Epithelial cell of prostate (primary cell): Measurements from ENCODE around the gene SLC35B2.

Experiments used
- DNase-seq: peaks from one replicate; pipeline ENCODE4 v3.0.0-alpha.2; 2011; ENCODE audit warnings: low read depth, low spot score
- H3K27ac ChIP-seq: fragments of 450-650 bp; 2 replicates; pipeline ENCODE4 v1.5.1; 2017; ENCODE audit warnings: mild to moderate bottlenecking

SLC35B2 gene

DNA sequence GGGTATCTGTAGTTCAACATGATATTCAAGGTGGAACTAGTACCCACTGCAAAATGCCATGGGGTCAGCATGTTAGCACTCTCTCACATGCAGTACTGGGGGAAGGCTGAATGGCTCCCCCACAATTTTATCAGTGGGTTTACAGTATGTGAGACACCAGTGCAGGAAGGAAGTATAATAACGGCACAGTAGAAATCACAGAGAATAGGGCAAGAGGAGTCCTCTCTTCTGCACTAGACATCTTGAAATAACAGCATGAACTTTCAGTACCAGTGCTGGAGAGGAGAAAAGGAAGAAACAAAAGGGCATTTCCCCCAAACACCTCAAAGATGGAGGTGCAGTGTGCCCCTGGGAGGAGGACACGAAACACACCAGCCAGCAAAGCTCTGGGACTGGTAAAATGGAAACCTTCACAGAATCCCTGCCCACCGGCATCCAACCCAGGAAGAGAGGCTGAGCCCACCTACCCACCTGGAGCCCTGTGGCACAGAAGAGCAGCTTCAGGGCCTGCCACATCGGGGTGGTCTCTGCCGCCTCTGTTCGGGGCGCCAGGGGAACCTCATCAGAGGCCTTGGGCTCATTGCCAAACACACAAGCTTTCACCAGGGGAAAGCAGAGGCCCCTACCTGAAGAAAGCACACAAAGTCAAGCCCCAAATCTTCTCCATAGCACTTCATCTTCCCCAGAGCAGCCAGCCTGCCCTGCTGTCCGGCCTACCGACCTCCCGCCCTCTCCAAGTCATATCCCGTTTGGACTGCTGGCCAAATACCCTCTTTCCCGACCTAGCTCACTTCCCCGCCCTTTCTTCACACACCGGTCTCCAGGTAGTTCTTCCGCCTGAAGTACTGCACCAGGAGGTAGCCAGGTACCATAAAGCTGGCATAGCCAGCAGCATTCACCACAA, 1.2 kb downstream of the SLC35B2 start:
- peak overlapping the region; percentile 81 for H3K27ac ChIP-seq
- no peak for DNase-seq

DNA sequence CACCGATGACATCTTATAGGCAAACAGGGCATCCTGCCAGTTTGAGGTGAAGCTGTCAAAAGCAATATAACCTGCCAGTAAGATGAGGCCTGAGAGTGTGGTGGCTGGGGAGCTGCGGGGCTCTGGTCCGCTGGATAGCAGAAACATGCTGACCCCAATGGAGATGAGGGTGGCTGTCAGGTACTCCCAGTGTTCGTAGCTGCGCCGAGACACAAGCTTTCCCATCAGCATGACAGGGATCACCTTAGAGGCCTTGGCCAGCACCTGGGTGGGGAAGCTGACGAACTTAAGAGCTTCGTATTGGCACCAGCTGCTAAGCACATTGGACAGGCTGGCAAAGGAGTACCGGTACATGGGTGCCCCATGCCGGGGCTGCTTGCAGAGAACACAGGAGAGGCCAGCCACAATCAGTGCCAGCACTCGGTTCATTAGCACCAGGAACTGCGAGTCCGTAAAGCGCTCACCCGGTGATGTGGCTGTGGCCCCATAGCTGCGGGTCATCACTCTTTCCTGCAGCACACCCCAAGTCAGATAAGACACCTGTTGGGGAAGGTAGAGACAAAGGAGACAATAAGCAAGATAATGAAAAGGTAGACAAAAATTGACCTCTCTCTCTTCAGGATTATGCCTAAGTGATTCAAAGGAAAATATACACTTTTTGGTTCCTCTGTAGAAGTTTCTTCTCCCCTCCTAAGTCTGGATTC, 2.1 kb downstream of the SLC35B2 start:
- no peak for DNase-seq
- peak overlapping the region; percentile 81 for H3K27ac ChIP-seq

DNA sequence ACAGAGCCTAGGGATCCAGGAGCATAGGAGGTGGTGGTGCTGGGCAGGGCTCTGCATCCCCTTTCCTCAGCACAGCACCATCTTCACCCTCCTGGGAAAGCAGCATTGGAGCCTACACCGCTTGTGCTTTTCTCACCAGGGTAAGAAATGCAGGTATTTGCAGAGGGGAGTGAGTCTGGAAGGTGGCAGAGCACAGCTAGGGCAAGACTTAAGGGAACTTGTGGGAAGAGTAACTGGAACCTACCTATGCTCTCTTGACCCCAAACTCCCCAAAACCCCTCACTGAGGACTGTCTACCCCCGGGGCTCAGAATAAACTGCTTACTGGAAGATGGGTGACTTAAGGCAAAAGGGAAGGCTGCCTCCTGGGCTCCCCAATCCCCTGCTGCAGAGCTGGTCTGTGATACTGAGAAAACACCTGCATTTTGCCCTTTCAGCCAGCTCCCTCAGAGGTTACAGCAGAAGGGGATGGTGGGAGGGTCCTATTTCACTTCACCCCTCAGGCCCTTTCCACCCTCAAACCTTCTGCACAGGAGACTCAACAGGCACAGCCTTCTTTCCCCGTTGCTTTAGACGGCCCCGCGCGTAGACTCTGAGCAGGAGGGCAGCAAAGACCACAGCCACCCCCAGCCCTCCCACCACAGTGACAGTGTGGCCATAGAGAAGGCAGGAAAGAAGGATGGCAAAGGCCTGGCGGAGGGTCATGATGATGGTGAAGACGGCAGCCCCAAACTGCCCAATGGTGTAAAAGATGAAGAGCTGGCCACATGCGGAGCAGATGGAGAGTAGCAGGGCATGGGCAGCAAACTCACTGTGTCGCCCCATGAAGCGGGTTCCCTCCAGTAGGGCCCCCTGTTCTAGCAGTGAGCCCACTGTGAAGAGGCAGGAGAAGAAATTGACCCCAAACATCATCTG, 2.9 kb downstream of the SLC35B2 start:
- H3K27ac ChIP-seq: no peak overlapping the region

DNA sequence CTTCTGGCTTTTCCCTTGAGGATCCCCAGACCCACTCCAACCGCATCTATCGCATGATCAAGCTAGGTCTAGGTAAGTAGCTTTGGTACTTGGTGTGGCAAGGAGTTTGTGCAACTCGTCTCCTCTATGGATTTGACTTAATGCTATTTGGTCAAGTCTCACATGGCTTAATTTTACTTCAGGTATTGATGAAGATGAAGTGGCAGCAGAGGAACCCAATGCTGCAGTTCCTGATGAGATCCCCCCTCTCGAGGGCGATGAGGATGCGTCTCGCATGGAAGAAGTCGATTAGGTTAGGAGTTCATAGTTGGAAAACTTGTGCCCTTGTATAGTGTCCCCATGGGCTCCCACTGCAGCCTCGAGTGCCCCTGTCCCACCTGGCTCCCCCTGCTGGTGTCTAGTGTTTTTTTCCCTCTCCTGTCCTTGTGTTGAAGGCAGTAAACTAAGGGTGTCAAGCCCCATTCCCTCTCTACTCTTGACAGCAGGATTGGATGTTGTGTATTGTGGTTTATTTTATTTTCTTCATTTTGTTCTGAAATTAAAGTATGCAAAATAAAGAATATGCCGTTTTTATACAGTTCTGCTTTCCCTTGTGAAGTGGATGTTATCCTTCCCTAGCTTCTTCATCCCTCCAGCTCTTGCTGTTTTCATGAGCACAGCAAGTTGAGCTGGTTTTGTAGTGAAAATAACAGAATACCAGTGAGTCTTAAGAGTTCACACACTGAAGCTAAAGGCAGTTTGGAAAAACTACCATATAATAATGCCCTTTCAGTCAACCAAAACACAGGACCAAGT, 3.8 kb downstream of the SLC35B2 start:
- no peak for DNase-seq
- no peak overlapping the region for H3K27ac ChIP-seq

More for the DNA sequence above, 2.9 kb downstream of the SLC35B2 start:
- DNase-seq: no peak

DNA sequence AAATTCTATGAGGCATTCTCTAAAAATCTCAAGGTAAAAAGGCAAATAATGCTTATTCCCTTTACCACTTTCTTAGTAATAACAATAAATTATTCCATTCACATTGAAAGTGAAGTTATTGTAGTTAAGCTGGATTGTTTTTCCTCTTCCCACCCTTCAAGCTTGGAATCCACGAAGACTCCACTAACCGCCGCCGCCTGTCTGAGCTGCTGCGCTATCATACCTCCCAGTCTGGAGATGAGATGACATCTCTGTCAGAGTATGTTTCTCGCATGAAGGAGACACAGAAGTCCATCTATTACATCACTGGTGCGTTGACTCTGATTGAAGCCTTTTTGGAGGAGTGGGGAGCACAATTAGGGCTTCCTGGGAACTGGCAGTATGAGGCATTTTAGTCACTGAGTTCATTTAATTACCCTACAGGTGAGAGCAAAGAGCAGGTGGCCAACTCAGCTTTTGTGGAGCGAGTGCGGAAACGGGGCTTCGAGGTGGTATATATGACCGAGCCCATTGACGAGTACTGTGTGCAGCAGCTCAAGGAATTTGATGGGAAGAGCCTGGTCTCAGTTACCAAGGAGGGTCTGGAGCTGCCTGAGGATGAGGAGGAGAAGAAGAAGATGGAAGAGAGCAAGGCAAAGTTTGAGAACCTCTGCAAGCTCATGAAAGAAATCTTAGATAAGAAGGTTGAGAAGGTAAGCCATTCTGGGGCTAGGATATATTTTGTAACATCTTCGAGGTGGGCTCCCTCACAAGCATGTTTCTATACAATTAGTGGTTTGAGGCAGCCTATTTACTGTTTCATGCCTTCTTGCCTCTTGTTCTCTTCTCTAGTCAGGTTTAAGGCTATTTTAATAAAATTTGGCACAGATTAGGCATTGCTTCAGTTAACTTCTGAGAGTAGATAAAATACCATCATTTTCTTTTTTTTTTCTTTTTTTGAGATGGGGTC, 5.5 kb downstream of the SLC35B2 start:
- no peak overlapping the region for H3K27ac ChIP-seq
- DNase-seq: no peak

DNA sequence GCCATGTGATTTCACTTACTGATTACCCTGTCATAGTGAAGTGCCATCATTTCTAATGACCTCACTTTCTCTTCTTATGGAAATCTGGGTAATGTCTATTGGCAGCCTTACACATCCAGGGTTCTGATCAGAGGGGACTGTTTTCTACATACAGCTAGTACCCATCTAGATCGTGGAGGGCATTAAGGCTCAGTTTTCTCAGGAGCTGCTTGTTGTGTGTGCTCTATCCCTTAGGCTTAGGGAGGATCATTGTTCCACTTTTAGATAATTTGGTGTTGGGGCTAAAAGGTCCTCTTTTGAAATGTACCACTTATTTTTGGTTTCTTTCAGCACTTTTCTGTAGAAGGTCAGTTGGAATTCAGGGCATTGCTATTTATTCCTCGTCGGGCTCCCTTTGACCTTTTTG, 6.6 kb downstream of the SLC35B2 start:
- H3K27ac ChIP-seq: peak overlapping the region; percentile 91
- DNase-seq: no peak

DNA sequence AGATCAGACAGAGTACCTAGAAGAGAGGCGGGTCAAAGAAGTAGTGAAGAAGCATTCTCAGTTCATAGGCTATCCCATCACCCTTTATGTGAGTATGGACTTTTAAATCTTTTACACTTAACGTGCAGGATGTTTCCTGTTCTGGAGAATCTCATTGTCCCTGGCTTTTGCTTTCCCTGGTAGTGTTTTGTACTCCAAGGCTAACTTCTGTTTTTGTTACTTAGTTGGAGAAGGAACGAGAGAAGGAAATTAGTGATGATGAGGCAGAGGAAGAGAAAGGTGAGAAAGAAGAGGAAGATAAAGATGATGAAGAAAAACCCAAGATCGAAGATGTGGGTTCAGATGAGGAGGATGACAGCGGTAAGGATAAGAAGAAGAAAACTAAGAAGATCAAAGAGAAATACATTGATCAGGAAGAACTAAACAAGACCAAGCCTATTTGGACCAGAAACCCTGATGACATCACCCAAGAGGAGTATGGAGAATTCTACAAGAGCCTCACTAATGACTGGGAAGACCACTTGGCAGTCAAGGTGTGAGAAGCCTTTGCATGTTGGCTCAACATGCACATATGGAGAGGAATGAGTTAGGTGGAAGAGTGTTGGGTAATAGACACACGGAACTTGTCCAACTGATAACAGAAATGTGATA, 7.1 kb downstream of the SLC35B2 start:
- peak overlapping the region; percentile 91 for H3K27ac ChIP-seq
- DNase-seq: no peak

DNA sequence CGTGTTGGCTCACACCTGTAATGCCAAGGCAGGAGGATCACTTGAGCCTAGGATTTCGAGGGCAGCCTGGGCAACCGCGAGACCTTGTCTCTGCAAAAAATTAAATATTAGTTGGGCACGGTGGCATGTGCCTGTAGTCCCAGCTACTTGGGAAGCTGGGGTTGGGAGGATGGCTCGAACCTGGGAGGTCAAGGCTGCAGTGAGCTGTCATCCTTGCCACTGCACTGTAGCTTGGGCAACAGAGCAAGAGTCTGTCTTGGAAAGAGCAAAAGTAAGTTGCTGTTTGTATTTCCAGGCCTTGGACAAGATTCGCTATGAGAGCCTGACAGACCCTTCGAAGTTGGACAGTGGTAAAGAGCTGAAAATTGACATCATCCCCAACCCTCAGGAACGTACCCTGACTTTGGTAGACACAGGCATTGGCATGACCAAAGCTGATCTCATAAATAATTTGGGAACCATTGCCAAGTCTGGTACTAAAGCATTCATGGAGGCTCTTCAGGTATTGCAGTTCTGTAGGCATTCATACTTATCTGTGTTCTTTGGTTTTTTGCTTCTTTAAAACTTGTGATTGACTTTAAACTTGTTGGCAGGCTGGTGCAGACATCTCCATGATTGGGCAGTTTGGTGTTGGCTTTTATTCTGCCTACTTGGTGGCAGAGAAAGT, 8.1 kb downstream of the SLC35B2 start:
- peak overlapping the region; percentile 91 for H3K27ac ChIP-seq
- DNase-seq: no peak

DNA sequence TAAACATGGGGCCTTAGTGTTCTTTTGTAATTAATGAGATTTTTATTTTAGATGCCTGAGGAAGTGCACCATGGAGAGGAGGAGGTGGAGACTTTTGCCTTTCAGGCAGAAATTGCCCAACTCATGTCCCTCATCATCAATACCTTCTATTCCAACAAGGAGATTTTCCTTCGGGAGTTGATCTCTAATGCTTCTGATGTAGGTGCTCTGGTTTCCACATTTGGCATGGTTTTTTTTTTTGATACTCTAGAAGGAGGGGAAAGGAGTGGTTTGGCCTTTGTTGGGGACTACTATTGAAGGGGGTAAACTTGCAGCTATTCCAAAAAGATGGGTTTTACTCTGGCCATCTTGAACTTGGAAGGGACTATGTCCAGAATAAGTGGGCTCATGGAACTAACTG, 8.7 kb downstream of the SLC35B2 start:
- peak overlapping the region; percentile 91 for H3K27ac ChIP-seq

DNA sequence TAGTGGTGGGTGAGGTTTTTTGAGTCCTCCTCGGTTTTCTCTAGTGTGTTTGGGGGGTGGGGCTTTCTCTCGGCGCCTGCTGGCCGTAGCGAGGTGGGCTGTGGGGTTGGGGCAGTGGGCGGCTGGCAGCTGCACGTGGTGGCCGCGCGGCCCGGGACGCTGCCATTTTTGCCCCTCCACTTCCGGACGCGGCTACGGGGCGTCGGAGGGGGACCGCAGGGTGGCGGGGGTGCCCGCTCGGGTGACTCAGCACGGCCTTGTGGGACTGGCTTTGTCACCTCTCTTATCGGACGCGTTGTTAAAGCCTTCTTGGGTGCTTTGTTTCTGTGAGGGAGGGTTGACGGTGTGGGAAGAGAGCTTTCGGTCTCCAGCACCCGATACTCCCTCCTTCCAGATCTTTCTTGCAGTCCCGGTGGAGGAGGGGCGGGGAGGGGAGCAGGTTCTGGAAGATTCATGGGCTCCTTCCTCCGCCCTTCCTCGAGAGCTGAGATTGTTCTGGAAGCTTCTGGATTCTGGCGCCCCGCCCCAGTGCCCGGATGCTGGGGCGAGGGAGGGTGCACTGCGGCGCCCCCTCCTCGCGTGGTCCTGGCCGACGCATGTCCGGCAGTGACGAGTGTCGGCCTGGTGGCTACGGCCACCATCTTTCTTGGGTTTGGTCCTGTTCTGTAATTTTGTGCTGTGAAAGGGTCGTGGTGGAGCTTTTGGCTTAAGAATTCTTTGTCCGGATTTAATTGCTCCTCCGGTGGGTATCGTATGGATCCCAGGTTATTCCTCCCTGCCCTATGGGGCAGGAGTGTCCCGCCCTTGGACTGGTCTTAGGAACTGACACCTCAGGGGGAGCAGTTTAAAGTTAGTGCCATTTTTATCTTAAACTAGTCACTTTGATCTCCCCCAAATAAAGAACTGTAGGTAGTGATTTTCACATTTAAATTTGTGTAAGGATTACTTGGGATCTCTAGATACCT, 9.7 kb downstream of the SLC35B2 start:
- no peak for DNase-seq

More for the DNA sequence above, 8.7 kb downstream of the SLC35B2 start:
- DNase-seq: no peak

DNA sequence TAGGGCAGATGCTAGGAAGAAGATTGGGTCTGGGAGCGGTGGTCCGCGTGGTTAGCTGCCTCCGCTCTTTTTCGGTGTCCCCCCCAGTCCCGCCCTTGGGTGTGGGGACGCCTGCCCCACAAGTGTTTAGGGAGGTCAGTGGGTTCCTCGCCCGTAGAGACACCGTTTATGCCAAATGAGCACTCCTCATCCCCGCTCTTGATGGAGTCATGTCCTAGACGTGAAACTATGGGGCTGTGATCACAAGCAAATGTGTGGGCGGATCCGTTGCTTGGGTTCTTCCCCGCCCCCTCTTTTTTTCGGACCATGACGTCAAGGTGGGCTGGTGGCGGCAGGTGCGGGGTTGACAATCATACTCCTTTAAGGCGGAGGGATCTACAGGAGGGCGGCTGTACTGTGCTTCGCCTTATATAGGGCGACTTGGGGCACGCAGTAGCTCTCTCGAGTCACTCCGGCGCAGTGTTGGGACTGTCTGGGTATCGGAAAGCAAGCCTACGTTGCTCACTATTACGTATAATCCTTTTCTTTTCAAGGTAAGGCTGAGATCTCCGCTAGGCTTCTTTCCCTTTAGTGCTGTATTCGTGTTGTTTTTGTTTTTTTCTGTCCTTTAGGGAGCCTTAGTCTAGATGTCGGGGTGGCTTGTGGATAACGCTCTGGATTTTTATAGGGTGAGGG, 10.5 kb downstream of the SLC35B2 start, which contains the start of gene HSP90AB1:
HSP90AB1 (plus strand) TSS at position 439 of the 675 bp plus-strand sequence. CDS start 1,529 bp downstream, outside the sequence.
- H3K27ac ChIP-seq: peak within 1 kb of the TSS; percentile 91
- peak; percentile 99 for DNase-seq

More for the DNA sequence above, 9.7 kb downstream of the SLC35B2 start:
- H3K27ac ChIP-seq: peak overlapping the region; percentile 91

DNA sequence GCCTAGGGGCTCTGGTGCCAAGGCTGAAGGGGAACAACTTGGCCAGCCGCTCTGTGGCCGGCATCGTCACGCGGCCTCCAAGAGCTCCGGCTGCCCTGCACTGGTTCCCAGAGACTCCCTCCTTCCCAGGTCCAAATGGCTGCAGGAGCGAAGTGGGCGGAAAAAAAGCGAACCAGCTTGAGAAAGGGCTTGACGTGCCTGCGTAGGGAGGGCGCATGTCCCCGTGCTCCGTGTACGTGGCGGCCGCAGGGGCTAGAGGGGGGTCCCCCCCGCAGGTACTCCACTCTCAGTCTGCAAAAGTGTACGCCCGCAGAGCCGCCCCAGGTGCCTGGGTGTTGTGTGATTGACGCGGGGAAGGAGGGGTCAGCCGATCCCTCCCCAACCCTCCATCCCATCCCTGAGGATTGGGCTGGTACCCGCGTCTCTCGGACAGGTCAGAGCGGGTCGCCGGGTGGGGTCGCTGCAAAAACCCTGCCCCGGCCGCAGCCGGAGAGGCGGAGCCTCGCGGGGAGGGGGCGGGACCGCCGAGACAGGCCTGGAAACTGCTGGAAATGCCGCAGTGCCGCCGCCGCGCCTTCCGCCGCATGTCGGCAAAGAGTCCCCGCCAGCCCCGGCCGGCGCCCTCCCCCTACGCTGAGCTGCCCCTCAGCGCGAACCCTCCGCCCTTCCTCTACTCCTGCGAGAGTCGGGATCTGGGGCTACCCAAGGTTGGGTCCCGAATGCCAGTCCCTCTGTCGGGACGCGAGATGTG, 11.2 kb downstream of the SLC35B2 start:
- peak overlapping the region; percentile 91 for H3K27ac ChIP-seq
- no peak for DNase-seq

DNA sequence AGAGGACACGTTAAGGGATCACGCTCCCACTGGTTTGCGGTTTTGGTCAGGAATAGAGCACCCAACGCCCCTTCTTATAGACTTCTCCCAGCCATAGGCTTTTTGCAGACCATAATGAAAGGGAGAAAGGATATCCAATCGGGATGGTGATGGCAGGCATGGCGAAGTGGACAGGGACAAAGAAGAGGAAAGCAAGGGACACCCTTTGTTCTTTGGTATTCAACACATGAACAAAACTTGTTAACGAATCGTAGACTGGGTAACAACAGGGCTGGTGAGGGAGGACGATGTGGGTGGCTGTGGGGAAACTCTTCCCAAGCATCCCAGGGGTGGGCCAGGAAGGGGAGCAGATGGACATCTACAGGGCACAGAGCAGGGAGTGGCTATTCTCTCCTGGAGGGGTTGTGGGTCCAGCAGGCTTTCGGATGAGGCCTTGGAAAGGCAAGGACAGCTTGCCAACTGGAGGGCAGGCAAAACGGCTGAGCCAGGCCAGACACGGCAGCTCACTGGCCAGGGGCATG, 11.9 kb downstream of the SLC35B2 start:
- no peak overlapping the region for H3K27ac ChIP-seq
- no peak for DNase-seq

DNA sequence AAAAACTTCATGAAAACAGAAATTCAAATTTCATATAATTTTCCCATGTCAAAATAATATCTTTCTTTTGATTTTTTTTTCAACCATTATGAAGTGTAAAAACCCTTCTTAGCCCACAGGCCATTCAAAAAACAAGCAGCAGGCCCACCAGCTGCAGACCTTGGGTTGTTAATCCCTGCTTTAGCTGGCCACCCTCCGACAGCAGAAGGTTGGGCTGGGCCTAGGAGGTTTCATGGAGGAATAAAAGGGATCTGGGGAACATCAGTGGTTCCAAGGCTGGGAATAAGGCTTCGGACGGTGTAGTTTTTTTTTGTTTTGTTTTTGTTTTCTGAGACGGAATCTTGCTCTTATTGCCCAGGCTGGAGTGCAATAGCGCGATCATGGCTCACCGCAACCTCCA, 14.0 kb downstream of the SLC35B2 start:
- H3K27ac ChIP-seq: no peak overlapping the region
- no peak for DNase-seq
